Measurements from ENCODE around the gene ALG3. TPM values are rescaled to one million over a fixed set of nuclear protein-coding genes. Genes with fewer than 3 reads are reported as not detected.
A peak's percentile ranks its signal among the peaks of the same experiment; 100 is the strongest.

Gene ALG3
- total RNA-seq, 2 donors from 2014 or later: 37.3 to 42.5 TPM

DNA sequence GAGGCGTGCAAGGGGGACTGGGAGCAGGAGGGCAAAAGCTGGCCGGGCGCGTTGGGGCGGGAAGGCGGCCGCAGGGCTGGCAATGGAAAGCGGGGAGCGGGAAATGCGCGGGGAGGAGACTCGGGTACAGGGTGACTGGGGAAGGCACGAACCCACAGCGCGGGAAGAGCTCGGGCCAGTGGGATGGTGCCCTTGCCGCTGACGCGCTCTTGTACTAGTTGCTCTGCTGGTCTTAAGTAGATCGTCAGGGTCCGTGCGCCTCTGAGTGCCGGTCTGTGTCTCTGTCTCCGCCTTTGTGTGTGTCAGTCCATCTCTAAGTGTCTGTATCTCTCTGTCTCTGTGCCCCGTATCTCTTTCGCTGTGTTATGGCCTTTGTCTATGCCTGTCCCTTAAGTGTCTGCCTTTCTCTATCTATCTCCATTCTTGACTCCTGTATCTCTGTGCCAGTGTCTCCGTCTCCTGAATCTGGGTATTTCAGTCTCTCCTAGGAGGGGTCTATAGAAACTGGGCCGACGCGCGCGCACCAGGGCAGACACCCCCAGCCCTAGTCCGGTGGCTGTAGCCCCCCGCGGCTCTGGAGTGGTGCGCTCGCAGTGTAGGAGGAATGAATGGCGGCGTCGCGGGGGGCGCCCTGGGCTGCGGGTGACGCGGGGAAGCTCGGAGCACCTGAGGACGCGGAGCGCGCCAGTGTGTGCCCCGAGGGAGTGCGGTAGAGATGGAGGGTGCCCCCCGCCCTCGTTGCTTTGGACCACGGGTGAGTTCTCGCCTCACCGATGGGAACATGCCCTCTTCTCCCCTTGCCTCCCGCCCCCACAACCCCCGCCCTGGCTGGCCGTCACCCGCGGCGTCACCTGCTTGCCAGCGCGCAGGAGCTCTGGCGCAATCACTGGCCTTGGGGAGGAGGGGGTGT is 13.3 kb upstream of the ALG3 start:
- no peak for TF ChIP-seq CTCF (conservative IDR thresholded peaks at IDR 0.05)
- peak; percentile 62 for DNase-seq
- Mint-ChIP-seq H3K27me3 (ENCODE audit: insufficient read depth) (peaks cover 86% of the 10 kb centered on the region), H3K4me3 (peak overlapping the region; percentile 66), H3K27ac (peak overlapping the region; percentile 44), H3K4me1 (peaks cover 14% of the 10 kb centered on the region), H3K9me3 (peaks cover 1% of the 10 kb centered on the region), H3K36me3 (ENCODE audit: low read depth) (peaks cover 6% of the 10 kb centered on the region)
- H3K9me3 ChIP-seq (ENCODE audit: control insufficient read depth, low read length): no peaks in the 10 kb centered on the region
- no peaks in the 10 kb centered on the region for H3K36me3 ChIP-seq (ENCODE audit: control insufficient read depth, insufficient read depth, low read length)
- H3K27ac ChIP-seq (ENCODE audit: low read depth, low read length): no peak overlapping the region
- H3K27me3 ChIP-seq (ENCODE audit: control insufficient read depth, insufficient read depth, low read length, poor library complexity, severe bottlenecking): peaks cover 78% of the 10 kb centered on the region
- WGBS, 2 experiments (ENCODE audit: insufficient coverage in 1 of 2, insufficient read length in 1 of 2): 1% methylated on average over 20 to 66 of the region's 66 CpGs
- H3K4me3 ChIP-seq (ENCODE audit: low read length): peak overlapping the region; percentile 74
- no peak overlapping the region for H3K9ac ChIP-seq (ENCODE audit: extremely low read depth, low read length, poor library complexity, severe bottlenecking)
- no peaks in the 10 kb centered on the region for H3K4me1 ChIP-seq (ENCODE audit: control insufficient read depth, insufficient read depth, low read length)

DNA sequence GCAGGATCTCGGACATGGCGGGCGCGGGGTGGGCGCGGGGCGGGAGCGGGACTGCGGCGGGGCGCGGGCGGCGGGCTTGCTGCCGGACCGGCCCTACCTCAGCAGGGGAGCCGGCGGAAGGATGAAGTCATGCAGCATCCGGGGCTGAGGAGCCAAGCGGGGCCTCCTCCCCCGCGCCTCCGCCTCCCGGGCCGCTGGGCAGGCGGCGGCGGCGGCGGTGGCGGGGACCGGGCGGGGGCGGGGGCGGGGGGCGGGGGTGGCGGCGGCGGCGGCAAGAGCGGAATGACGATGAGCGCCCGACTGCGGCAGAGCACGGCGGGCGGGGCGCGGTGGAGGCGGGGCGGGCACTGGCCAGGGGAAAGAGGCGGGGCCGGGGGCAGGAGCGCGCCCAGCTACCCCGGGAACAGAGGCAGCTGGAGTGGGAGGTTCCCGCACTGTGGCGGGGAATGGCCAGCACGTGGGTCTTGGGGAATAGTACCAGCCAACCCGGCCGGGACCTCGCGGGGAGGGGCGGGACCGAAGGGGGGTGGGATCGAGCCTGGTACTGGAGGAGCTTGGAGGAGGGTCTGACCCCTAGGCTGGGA is 12.6 kb upstream of the ALG3 start, which contains the start of gene CAMK2N2:
TSS of gene CAMK2N2 (minus strand) at position 284 of the 584 bp plus-strand sequence. CDS start at position 16, 268 bp downstream.
- peaks cover 6% of the 10 kb centered on the region for H3K36me3 Mint-ChIP-seq (ENCODE audit: low read depth)
- no peak for TF ChIP-seq CTCF (conservative IDR thresholded peaks at IDR 0.05)
- Histone ChIP-seq H3K9me3 (ENCODE audit: control insufficient read depth, low read length) (no peaks in the 10 kb centered on the region), H3K36me3 (ENCODE audit: control insufficient read depth, insufficient read depth, low read length) (no peaks in the 10 kb centered on the region), H3K4me3 (ENCODE audit: low read length) (peak within 1 kb of the TSS; percentile 74), H3K4me1 (ENCODE audit: control insufficient read depth, insufficient read depth, low read length) (no peaks in the 10 kb centered on the region), H3K9ac (ENCODE audit: extremely low read depth, low read length, poor library complexity, severe bottlenecking) (no peak within 1 kb of the TSS), H3K27me3 (ENCODE audit: control insufficient read depth, insufficient read depth, low read length, poor library complexity, severe bottlenecking) (peaks cover 86% of the 10 kb centered on the region), H3K27ac (ENCODE audit: low read depth, low read length) (no peak within 1 kb of the TSS)
- no peaks in the 10 kb centered on the region for H3K9me3 Mint-ChIP-seq
- H3K27ac Mint-ChIP-seq: peak within 1 kb of the TSS; percentile 44
- WGBS, 2 experiments (ENCODE audit: insufficient coverage in 1 of 2, insufficient read length in 1 of 2): 0 to 8% methylated on average over 7 to 67 of the region's 67 CpGs
- H3K27me3 Mint-ChIP-seq (ENCODE audit: insufficient read depth): peaks cover 85% of the 10 kb centered on the region
- peak; percentile 95 for DNase-seq
- peak within 1 kb of the TSS; percentile 66 for H3K4me3 Mint-ChIP-seq
- peaks cover 14% of the 10 kb centered on the region for H3K4me1 Mint-ChIP-seq

GRCh38 chr3:184260724-184261269 is 12.0 kb upstream of the ALG3 start:
- Histone ChIP-seq H3K9me3 (ENCODE audit: control insufficient read depth, low read length) (no peaks in the 10 kb centered on the region), H3K27me3 (ENCODE audit: control insufficient read depth, insufficient read depth, low read length, poor library complexity, severe bottlenecking) (peaks cover 91% of the 10 kb centered on the region), H3K27ac (ENCODE audit: low read depth, low read length) (no peak overlapping the region), H3K4me3 (ENCODE audit: low read length) (peak overlapping the region; percentile 56), H3K4me1 (ENCODE audit: control insufficient read depth, insufficient read depth, low read length) (no peaks in the 10 kb centered on the region), H3K9ac (ENCODE audit: extremely low read depth, low read length, poor library complexity, severe bottlenecking) (no peak overlapping the region), H3K36me3 (ENCODE audit: control insufficient read depth, insufficient read depth, low read length) (no peaks in the 10 kb centered on the region)
- Mint-ChIP-seq H3K27ac (no peak overlapping the region), H3K4me1 (peaks cover 14% of the 10 kb centered on the region), H3K9me3 (no peaks in the 10 kb centered on the region), H3K36me3 (ENCODE audit: low read depth) (peaks cover 6% of the 10 kb centered on the region), H3K4me3 (peak overlapping the region; percentile 66), H3K27me3 (ENCODE audit: insufficient read depth) (peaks cover 83% of the 10 kb centered on the region)
- no peak for TF ChIP-seq CTCF (conservative IDR thresholded peaks at IDR 0.05)
- WGBS, 2 experiments (ENCODE audit: insufficient coverage in 1 of 2, insufficient read length in 1 of 2): 0% methylated on average over 27 to 49 of the region's 49 CpGs
- DNase-seq: no peak
